ENCODE measurements around the gene SLC26A8.
"Not testable (repeated sequence)": the region's sequence is repeated elsewhere in the genome, so short reads cannot be mapped to it uniquely, and the experiment has no call there.

Gene SLC26A8

GRCh38 chr6:36018339-36018738, 6.1 kb downstream of the SLC26A8 start:
- DNase-seq (ENCODE audit: low read depth, low spot score), result no peak

- no peak for DNase-seq (ENCODE audit: low read depth, low spot score)
Measured at GRCh38 chr6:36015666-36016065, 8.8 kb downstream of the SLC26A8 start.

- DNase-seq (ENCODE audit: low read depth, low spot score), result no peak
Measured at GRCh38 chr6:36000451-36000850, 24.0 kb downstream of the SLC26A8 start.

- no peak for DNase-seq (ENCODE audit: low read depth, low spot score)
Measured at GRCh38 chr6:35993150-35993549, 31.3 kb downstream of the SLC26A8 start.

GRCh38 chr6:35988047-35988446, 36.4 kb downstream of the SLC26A8 start:
- DNase-seq (ENCODE audit: low read depth, low spot score), result not testable (repeated sequence)

GRCh38 chr6:35984701-35985100, 39.7 kb downstream of the SLC26A8 start:
- DNase-seq (ENCODE audit: low read depth, low spot score), result no peak

GRCh38 chr6:35980991-35981645, 43.3 kb downstream of the SLC26A8 start:
- DNase-seq (ENCODE audit: low read depth, low spot score), result no peak

- DNase-seq (ENCODE audit: low read depth, low spot score), result not testable (repeated sequence)
Measured at GRCh38 chr6:35980126-35980525, 44.3 kb downstream of the SLC26A8 start.

- DNase-seq (ENCODE audit: low read depth, low spot score), result no peak
Measured at GRCh38 chr6:35977308-35977707, 47.1 kb downstream of the SLC26A8 start.

GRCh38 chr6:35973670-35974222, 50.7 kb downstream of the SLC26A8 start:
- DNase-seq (ENCODE audit: low read depth, low spot score), result no peak

GRCh38 chr6:35972471-35973367, 51.7 kb downstream of the SLC26A8 start:
- DNase-seq (ENCODE audit: low read depth, low spot score), result no peak

GRCh38 chr6:35970181-35970580, 54.3 kb downstream of the SLC26A8 start:
- DNase-seq (ENCODE audit: low read depth, low spot score), result no peak

- DNase-seq (ENCODE audit: low read depth, low spot score), result no peak
Measured at GRCh38 chr6:35969646-35970045, 54.8 kb downstream of the SLC26A8 start.

GRCh38 chr6:35968821-35969220, 55.6 kb downstream of the SLC26A8 start:
- no peak for DNase-seq (ENCODE audit: low read depth, low spot score)

GRCh38 chr6:35967076-35967774, 57.2 kb downstream of the SLC26A8 start:
- DNase-seq (ENCODE audit: low read depth, low spot score), result no peak

- no peak for DNase-seq (ENCODE audit: low read depth, low spot score)
Measured at GRCh38 chr6:35962779-35963560, 61.5 kb downstream of the SLC26A8 start.

GRCh38 chr6:35960187-35960586, 64.3 kb downstream of the SLC26A8 start:
- no peak for DNase-seq (ENCODE audit: low read depth, low spot score)

- no peak for DNase-seq (ENCODE audit: low read depth, low spot score)
Measured at GRCh38 chr6:35955970-35956369, 68.5 kb downstream of the SLC26A8 start.

GRCh38 chr6:35955521-35955920, 68.9 kb downstream of the SLC26A8 start:
- no peak for DNase-seq (ENCODE audit: low read depth, low spot score)

GRCh38 chr6:35955071-35955470, 69.4 kb downstream of the SLC26A8 start:
- DNase-seq (ENCODE audit: low read depth, low spot score), result no peak

- no peak for DNase-seq (ENCODE audit: low read depth, low spot score)
Measured at GRCh38 chr6:35954333-35954732, 70.1 kb downstream of the SLC26A8 start.

Measured in brain pericyte (primary cell).